CD4-positive, alpha-beta memory T cell (primary cell): Measurements from ENCODE around the gene ZNF43. TPM values are rescaled to one million over a fixed set of nuclear protein-coding genes. Genes with fewer than 3 reads are reported as not detected.

Experiments
- CTCF ChIA-PET: fragments of 350-600 bp; sonication (Branson Sonifier 250); formaldehyde crosslinking; loops from one replicate; lab custom pipeline; 2021; ENCODE audit warnings: inconsistent platforms; ENCODE audit not compliant: partially characterized antibody; lab: Charles Lee
- POLR2A ChIA-PET: fragments of 350-600 bp; sonication (Branson Sonifier 250); formaldehyde crosslinking; loops from one replicate; lab custom pipeline; 2021; ENCODE audit not compliant: partially characterized antibody; lab: Charles Lee
- DNase-seq, 5 donors: peaks; one replicate each; pipeline versions ENCODE4 v3.0.0 to v3.0.0-alpha.2; 2020 to 2022; ENCODE audit warnings: mixed read lengths in 1 of 5
- H3K27ac ChIP-seq: one replicate; pipeline ENCODE4 v1.7.0; 2013; ENCODE audit warnings: low read depth, low read length
- H3K27me3 ChIP-seq: 2 replicates; pipeline ENCODE4 v1.7.0; 2013; ENCODE audit warnings: mild to moderate bottlenecking, low read length, moderate library complexity; ENCODE audit not compliant: insufficient read depth
- H3K36me3 ChIP-seq: 2 replicates; pipeline ENCODE4 v1.7.0; 2013; ENCODE audit warnings: mild to moderate bottlenecking, low read length, moderate library complexity; ENCODE audit not compliant: insufficient read depth
- H3K4me1 ChIP-seq: 2 replicates; pipeline ENCODE4 v1.7.0; 2013; ENCODE audit warnings: mild to moderate bottlenecking, low read length, moderate library complexity; ENCODE audit not compliant: insufficient read depth
- H3K4me3 ChIP-seq, 2 donors: one replicate each; pipeline ENCODE4 v1.7.0; 2013; ENCODE audit warnings: low read length in 2 of 2, mild to moderate bottlenecking in 1 of 2
- H3K9me3 ChIP-seq, 2 donors: one replicate each; pipeline ENCODE4 v1.7.0; 2013; ENCODE audit warnings: low read length in 2 of 2, control low read depth in 1 of 2; ENCODE audit not compliant: control insufficient read depth in 1 of 2
- H3K27ac Mint-ChIP-seq, 7 donors: one replicate each; pipeline ENCODE4 v1.8.0; 2020 to 2021; ENCODE audit warnings: mixed read lengths in 7 of 7, mild to moderate bottlenecking in 6 of 7, inconsistent platforms in 3 of 7, moderate library complexity in 3 of 7
- H3K27me3 Mint-ChIP-seq, 2 donors: one replicate each; pipeline ENCODE4 v1.8.0; 2020 to 2021; ENCODE audit warnings: mixed read lengths in 2 of 2
- H3K36me3 Mint-ChIP-seq, 2 donors: one replicate each; pipeline ENCODE4 v1.8.0; 2020 to 2021; ENCODE audit warnings: mixed read lengths in 2 of 2, inconsistent platforms in 1 of 2, mild to moderate bottlenecking in 1 of 2
- H3K4me1 Mint-ChIP-seq, 4 donors: one replicate each; pipeline ENCODE4 v1.8.0; 2020 to 2021; ENCODE audit warnings: mixed read lengths in 4 of 4, mild to moderate bottlenecking in 1 of 4
- H3K4me3 Mint-ChIP-seq, 8 donors: one replicate each; pipeline ENCODE4 v1.8.0; 2020 to 2021; ENCODE audit warnings: mixed read lengths in 8 of 8, mild to moderate bottlenecking in 7 of 8, moderate library complexity in 6 of 8, inconsistent platforms in 3 of 8
- H3K9me3 Mint-ChIP-seq, 8 donors: one replicate each; pipeline ENCODE4 v1.8.0; 2020 to 2021; ENCODE audit warnings: mixed read lengths in 8 of 8, mild to moderate bottlenecking in 5 of 8, inconsistent platforms in 3 of 8, moderate library complexity in 1 of 8
- intact Hi-C: fragments of 100-400 bp; cut with micrococcal nuclease; formaldehyde crosslinking; loops from one replicate; pipeline ENCODE4 v1.15.1; 2023
- polyA plus RNA-seq, 2 donors: library from polyadenylated mRNA; unstranded; fragments of 300-500 nt; fragmentation: Illumina TruSeq; gene quantifications; one replicate each; pipeline ENCODE4 v1.2.3, GENCODE V29; 2021
- total RNA-seq, 2 experiments: library from RNA; stranded (reverse); gene quantifications; one replicate each; pipeline ENCODE4 v1.2.3, GENCODE V29; 2021

ZNF43 gene
- total and polyA plus RNA-seq, 4 experiments from 2014 or later: 9.8 to 31.9 (median 20.5) TPM

DNA sequence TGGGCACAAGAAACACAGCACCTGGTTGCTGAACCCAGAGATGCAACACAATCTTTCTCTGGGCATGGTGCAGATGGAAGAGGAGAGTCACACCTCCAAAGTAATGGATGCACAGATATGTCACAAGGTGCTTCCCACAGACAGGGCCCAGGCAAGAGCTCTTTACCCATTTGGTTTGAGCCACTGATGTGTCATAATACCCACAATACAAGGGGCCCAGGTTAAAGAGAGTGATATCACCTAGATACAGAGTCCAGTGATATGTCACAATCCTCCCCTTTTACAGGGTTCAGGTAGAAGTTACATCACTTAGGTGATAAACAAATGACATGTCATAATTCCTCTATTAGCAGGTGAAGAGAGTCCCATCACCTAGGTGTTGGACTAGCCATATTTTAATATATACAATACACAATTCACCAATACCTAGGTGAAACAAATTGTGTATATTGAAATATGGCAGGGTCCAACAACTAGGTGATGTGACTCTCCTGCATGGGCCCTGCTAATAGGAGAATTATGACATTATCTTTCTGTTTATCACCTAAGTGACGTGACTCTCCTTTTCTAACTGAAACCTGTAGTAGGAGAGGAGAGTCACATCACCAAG, 5.6 kb upstream of the ZNF43 start:
- H3K36me3 Mint-ChIP-seq: peaks cover 28 to 56% of the 10 kb centered on the region in 2 donors
- H3K36me3 ChIP-seq: peaks cover 27% of the 10 kb centered on the region

DNA sequence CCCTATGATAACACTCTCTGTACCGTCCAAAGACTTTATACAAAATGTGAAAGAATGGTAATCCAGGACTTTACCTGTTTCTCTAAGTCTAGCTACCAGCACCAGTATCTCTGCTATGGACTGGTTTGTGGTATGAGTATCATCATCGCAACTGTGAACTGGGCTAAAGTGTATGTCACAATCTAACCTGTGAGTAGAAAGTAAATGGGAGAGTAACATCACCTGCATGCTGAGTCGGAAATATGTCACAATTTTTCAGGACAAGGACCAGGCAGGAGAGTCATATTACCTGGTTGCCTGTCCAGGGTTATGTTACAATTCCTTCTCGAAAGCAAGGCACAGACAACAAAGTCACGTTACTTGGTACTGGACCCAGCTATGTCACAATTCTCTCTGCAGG, 5.1 kb upstream of the ZNF43 start:
- Histone ChIP-seq H3K27ac (no peak overlapping the region), H3K4me3 (no peak overlapping the region), H3K9me3 (no peaks in the 10 kb centered on the region), H3K27me3 (no peaks in the 10 kb centered on the region), H3K4me1 (peaks cover 8% of the 10 kb centered on the region), H3K36me3 (peaks cover 27% of the 10 kb centered on the region)
- Mint-ChIP-seq H3K27me3 (no peaks in the 10 kb centered on the region), H3K4me1 (peaks cover 3 to 6% (median 5%) of the 10 kb centered on the region in 4 donors), H3K9me3 (no peaks in the 10 kb centered on the region), H3K27ac (no peak overlapping the region), H3K4me3 (no peak overlapping the region), H3K36me3 (peaks cover 28 to 52% of the 10 kb centered on the region in 2 donors)
- no peak for DNase-seq
- CTCF ChIA-PET: interaction anchor here (1.1 kb wide), 1 partner anchor 8 kb away, joined by 4 read pairs; no protein-coding TSS in a partner anchor
- POLR2A ChIA-PET: interaction anchor here (0.8 to 1.0 kb wide), 2 partner anchors 11 to 74 kb away, joined by 3 to 4 read pairs; partner anchors contain the start of gene ZNF100
- intact Hi-C loops: no loop called here

More for the DNA sequence above, 5.6 kb upstream of the ZNF43 start:
- Histone ChIP-seq H3K9me3 (no peaks in the 10 kb centered on the region), H3K4me3 (no peak overlapping the region), H3K27ac (no peak overlapping the region), H3K27me3 (no peaks in the 10 kb centered on the region), H3K4me1 (peaks cover 3% of the 10 kb centered on the region)
- CTCF ChIA-PET: interaction anchor here (1.1 kb wide), 1 partner anchor 8 kb away, joined by 4 read pairs; no protein-coding TSS in a partner anchor
- H3K4me3 Mint-ChIP-seq: no peak overlapping the region
- intact Hi-C loops: no loop called here
- H3K4me1 Mint-ChIP-seq: peaks cover 5 to 7% (median 6%) of the 10 kb centered on the region in 4 donors
- H3K27me3 Mint-ChIP-seq: no peaks in the 10 kb centered on the region
- no peak for DNase-seq
- no peaks in the 10 kb centered on the region for H3K9me3 Mint-ChIP-seq
- no peak overlapping the region for H3K27ac Mint-ChIP-seq
- POLR2A ChIA-PET: interaction anchor here (0.8 to 1.0 kb wide), 2 partner anchors 10 to 74 kb away, joined by 3 to 4 read pairs; partner anchors contain the start of gene ZNF100

DNA sequence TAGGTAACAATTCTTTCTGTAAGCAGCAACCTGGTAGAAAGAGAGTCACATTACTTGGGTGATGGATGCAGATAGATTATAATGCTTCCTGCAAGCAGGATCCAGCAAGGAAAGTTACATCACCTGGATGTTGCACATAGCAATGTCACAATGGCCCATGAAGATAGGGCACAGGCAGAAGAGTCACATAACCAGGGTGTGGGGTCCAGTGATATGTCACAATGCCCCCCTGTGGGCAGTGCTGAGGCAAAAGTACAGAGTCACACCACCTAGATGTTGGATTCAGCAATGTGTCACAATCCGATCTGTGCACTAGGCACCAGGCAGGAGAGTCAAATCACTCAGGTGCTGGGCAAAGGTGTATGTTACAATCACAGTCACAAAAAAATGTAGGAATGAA, 4.0 kb upstream of the ZNF43 start:
- Histone ChIP-seq H3K4me3 (no peak overlapping the region), H3K27ac (no peak overlapping the region), H3K27me3 (no peaks in the 10 kb centered on the region), H3K4me1 (peaks cover 14% of the 10 kb centered on the region), H3K36me3 (peaks cover 27% of the 10 kb centered on the region), H3K9me3 (no peaks in the 10 kb centered on the region)
- intact Hi-C loops: loop anchor here (5.0 kb wide), 1 partner anchor 73 kb away; the partner anchor contains the start of gene ZNF100
- ChIA-PET CTCF (no interaction called here), POLR2A (no interaction called here)
- no peaks in the 10 kb centered on the region for H3K9me3 Mint-ChIP-seq
- H3K27ac Mint-ChIP-seq: no peak overlapping the region
- H3K36me3 Mint-ChIP-seq: peaks cover 23 to 50% of the 10 kb centered on the region in 2 donors
- H3K27me3 Mint-ChIP-seq: no peaks in the 10 kb centered on the region
- H3K4me3 Mint-ChIP-seq: peak overlapping the region in 1 of 8 donors; percentile 12
- H3K4me1 Mint-ChIP-seq: peaks cover 0 to 13% (median 9%) of the 10 kb centered on the region in 4 donors
- DNase-seq: no peak

DNA sequence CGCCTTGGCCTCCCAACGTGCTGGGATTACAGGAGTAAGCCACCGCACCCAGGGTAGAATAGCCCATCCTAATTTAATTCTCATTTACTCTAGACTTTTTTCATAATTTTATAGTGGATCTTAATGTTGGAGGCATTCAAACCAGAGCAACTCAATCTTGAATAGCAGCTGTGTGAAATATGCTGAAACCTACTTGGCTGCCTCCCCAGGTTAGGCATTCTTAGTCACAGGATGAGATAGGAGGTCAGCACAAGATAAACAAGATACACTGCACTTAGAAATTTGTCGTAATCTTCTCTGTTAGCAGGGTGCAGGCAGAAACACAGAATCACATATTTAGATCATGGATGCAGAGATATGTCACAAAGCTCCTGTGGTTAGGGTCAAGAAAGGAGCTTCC, 2.7 kb upstream of the ZNF43 start:
- POLR2A ChIA-PET: no interaction called here
- H3K4me3 ChIP-seq: no peak overlapping the region
- Mint-ChIP-seq H3K36me3 (peaks cover 21 to 49% of the 10 kb centered on the region in 2 donors), H3K27me3 (no peaks in the 10 kb centered on the region), H3K9me3 (peaks cover 0 to 2% (median 0%) of the 10 kb centered on the region in 8 donors), H3K4me3 (no peak overlapping the region), H3K4me1 (peaks cover 5 to 23% (median 16%) of the 10 kb centered on the region in 4 donors), H3K27ac (peak overlapping the region in 1 of 7 donors; percentile 25)
- H3K27ac ChIP-seq: no peak overlapping the region
- peaks cover 16% of the 10 kb centered on the region for H3K4me1 ChIP-seq
- no peaks in the 10 kb centered on the region for H3K27me3 ChIP-seq
- CTCF ChIA-PET: no interaction called here
- no peak for DNase-seq
- intact Hi-C loops: loop anchor here (5.0 kb wide), 1 partner anchor 71 kb away; the partner anchor contains the start of gene ZNF100
- H3K9me3 ChIP-seq: no peaks in the 10 kb centered on the region
- H3K36me3 ChIP-seq: peaks cover 27% of the 10 kb centered on the region

DNA sequence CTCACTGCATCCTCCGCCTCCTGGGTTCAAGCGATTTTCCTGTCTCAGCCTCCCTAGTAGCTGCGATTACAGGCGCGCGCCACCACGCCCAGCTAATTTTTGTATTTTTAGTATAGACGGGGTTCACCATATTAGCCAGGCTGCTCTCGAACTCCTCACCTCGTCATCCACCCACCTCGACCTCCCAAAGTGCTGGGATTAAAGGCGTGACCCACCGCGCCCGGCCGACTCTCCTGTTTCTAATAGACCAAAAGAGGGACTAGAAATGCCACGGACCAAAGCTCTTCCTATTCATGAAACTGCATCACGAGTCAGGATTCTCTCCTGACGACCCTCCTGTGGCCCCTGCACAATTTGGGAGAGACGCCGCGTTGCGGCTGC, 563 bp downstream of the ZNF43 start:
- Mint-ChIP-seq H3K36me3 (peaks cover 4 to 31% of the 10 kb centered on the region in 2 donors), H3K4me1 (peaks cover 18 to 49% (median 35%) of the 10 kb centered on the region in 4 donors), H3K27me3 (no peaks in the 10 kb centered on the region), H3K9me3 (peaks cover 0 to 13% (median 0%) of the 10 kb centered on the region in 8 donors), H3K4me3 (peak overlapping the region; percentile 97 to 99 (median 99)), H3K27ac (peak overlapping the region; percentile 95 to 99 (median 98))
- no peaks in the 10 kb centered on the region for H3K27me3 ChIP-seq
- DNase-seq: no peak
- H3K36me3 ChIP-seq: peaks cover 1% of the 10 kb centered on the region
- POLR2A ChIA-PET: interaction anchor here (0.7 to 2.5 kb wide), 21 partner anchors 10 to 1270 kb away, joined by 3 to 85 read pairs (median 5); partner anchors contain the start of genes ZNF100, ZNF257, ZNF429 and ZNF430
- intact Hi-C loops: loop anchor here (5.0 kb wide), 1 partner anchor 68 kb away; the partner anchor contains the start of gene ZNF100
- peak overlapping the region; percentile 73 to 93 for H3K4me3 ChIP-seq
- H3K27ac ChIP-seq: peak overlapping the region; percentile 80
- CTCF ChIA-PET: interaction anchor here (0.9 to 1.5 kb wide), 6 partner anchors 11 to 330 kb away, joined by 3 to 11 read pairs (median 3); partner anchors contain the start of genes ZNF100 and ZNF429
- no peaks in the 10 kb centered on the region for H3K9me3 ChIP-seq
- H3K4me1 ChIP-seq: peaks cover 16% of the 10 kb centered on the region

DNA sequence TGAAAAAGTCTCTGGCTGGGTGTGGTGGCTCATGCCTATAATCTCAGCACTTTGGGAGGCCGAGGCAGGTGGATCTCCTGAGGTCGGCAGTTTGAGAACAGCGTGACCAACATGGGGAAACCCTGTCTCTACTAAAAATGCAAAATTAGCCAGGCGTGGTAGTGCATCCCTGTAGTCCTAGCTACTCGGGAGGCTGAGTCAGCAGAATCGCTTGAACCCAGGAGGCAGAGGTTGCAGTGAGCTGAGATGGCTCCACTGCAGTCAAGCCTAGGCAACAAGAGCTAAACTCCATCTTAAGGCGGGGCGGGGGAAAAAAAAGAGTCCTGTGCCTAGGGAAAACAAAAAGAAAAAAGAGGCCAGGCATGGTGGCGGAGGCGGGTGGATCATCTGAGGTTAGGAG, 2.2 kb downstream of the ZNF43 start:
- H3K4me1 Mint-ChIP-seq: peaks cover 23 to 58% (median 42%) of the 10 kb centered on the region in 4 donors
- Histone ChIP-seq H3K27me3 (no peaks in the 10 kb centered on the region), H3K27ac (no peak overlapping the region), H3K4me1 (peaks cover 16% of the 10 kb centered on the region), H3K4me3 (no peak overlapping the region), H3K9me3 (no peaks in the 10 kb centered on the region), H3K36me3 (no peaks in the 10 kb centered on the region)
- peaks cover 0 to 23% (median 1%) of the 10 kb centered on the region in 8 donors for H3K9me3 Mint-ChIP-seq
- no peaks in the 10 kb centered on the region for H3K27me3 Mint-ChIP-seq
- ChIA-PET POLR2A (no interaction called here), CTCF (interaction anchor here (1.4 kb wide), 1 partner anchor 18 kb away, joined by 4 read pairs; no protein-coding TSS in a partner anchor)
- intact Hi-C loops: no loop called here
- H3K36me3 Mint-ChIP-seq: peaks cover 11 to 25% of the 10 kb centered on the region in 2 donors
- no peak for DNase-seq
- peak overlapping the region in 3 of 7 donors; percentile 7 to 86 (median 22) for H3K27ac Mint-ChIP-seq
- H3K4me3 Mint-ChIP-seq: peak overlapping the region; percentile 43 to 85 (median 59)

DNA sequence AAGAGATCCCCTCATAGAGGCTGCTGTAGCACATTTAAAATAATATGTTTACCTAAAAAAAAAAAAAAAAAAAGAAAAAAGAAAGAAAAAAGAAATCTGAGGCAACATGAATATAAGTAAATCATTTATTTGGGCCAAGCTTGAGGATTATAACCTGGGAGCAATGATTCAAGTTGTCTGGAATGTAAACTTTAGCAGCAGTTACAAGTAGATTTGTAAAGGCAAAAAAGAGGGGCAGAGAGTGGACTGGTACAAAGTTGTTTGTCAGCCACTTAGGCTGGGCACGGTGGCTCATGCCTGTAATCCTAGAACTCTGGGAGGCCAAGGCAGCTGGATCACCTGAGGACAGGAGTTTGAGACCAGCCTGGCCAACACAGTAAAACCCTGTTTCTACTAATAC, 11.3 kb downstream of the ZNF43 start:
- peaks cover 46% of the 10 kb centered on the region in 2 donors for H3K36me3 Mint-ChIP-seq
- DNase-seq: no peak
- Histone ChIP-seq H3K27me3 (no peaks in the 10 kb centered on the region), H3K27ac (no peak overlapping the region), H3K4me1 (no peaks in the 10 kb centered on the region), H3K4me3 (no peak overlapping the region), H3K36me3 (peaks cover 9% of the 10 kb centered on the region), H3K9me3 (peaks cover 0 to 8% of the 10 kb centered on the region in 2 donors)
- no peaks in the 10 kb centered on the region for H3K27me3 Mint-ChIP-seq
- H3K4me3 Mint-ChIP-seq: no peak overlapping the region
- ChIA-PET POLR2A (interaction anchor here (0.9 kb wide), 1 partner anchor 11 kb away, joined by 3 read pairs; the partner anchor contains the start of gene ZNF43), CTCF (no interaction called here)
- H3K9me3 Mint-ChIP-seq: peaks cover 0 to 48% (median 19%) of the 10 kb centered on the region in 8 donors
- intact Hi-C loops: no loop called here
- no peak overlapping the region for H3K27ac Mint-ChIP-seq
- H3K4me1 Mint-ChIP-seq: peaks cover 3 to 7% (median 6%) of the 10 kb centered on the region in 4 donors
